H54 (cell line): ENCODE results near the gene MAPKAPK3.

ENCODE experiments used
- DNase-seq: peaks from one replicate; pipeline ENCODE4 v3.0.0; 2011; ENCODE audit warnings: low spot score, mixed read lengths; ENCODE audit not compliant: insufficient read length
- FAIRE-seq: peaks from 3 replicates; lab custom pipeline; 2011; peaks lifted over from hg19 to GRCh38; lab: Jason Lieb, UNC
- POLR2A ChIP-seq: IDR thresholded peaks from 2 replicates; pipeline ENCODE4 v1.6.1; 2011; ENCODE audit warnings: low read depth, mild to moderate bottlenecking, low read length

Gene MAPKAPK3

GRCh38 chr3:50599115-50599715, 17.7 kb upstream of the MAPKAPK3 start:
- FAIRE-seq (no peak), DNase-seq (no peak)
- TF ChIP-seq POLR2A = no peak

- no peak for FAIRE-seq
Observed at GRCh38 chr3:50599716-50600118, 17.2 kb upstream of the MAPKAPK3 start.

GRCh38 chr3:50600141-50600753, 16.7 kb upstream of the MAPKAPK3 start:
- DNase-seq = no peak
- TF ChIP-seq POLR2A = no peak
- no peak for FAIRE-seq

More at GRCh38 chr3:50599716-50600118, 17.2 kb upstream of the MAPKAPK3 start:
- no peak for TF ChIP-seq POLR2A
- no peak for DNase-seq

- DNase-seq (peak; percentile 84), FAIRE-seq (peak; percentile 55)
- TF ChIP-seq POLR2A = no peak
Observed at GRCh38 chr3:50600841-50601591, 15.9 kb upstream of the MAPKAPK3 start.

- TF ChIP-seq POLR2A = no peak
- FAIRE-seq (no peak), DNase-seq (no peak)
Observed at GRCh38 chr3:50602595-50603191, 14.3 kb upstream of the MAPKAPK3 start.

GRCh38 chr3:50603261-50604109, 13.5 kb upstream of the MAPKAPK3 start:
- no peak for TF ChIP-seq POLR2A
- no peak for DNase-seq
- no peak for FAIRE-seq

GRCh38 chr3:50604110-50604621, 12.8 kb upstream of the MAPKAPK3 start:
- no peak for TF ChIP-seq POLR2A

GRCh38 chr3:50604628-50605588, 12.0 kb upstream of the MAPKAPK3 start:
- TF ChIP-seq POLR2A = no peak
- no peak for DNase-seq
- FAIRE-seq = no peak

More at GRCh38 chr3:50604110-50604621, 12.8 kb upstream of the MAPKAPK3 start:
- DNase-seq = no peak
- FAIRE-seq = no peak

GRCh38 chr3:50605901-50606326, 11.0 kb upstream of the MAPKAPK3 start:
- FAIRE-seq (no peak), DNase-seq (no peak)
- no peak for TF ChIP-seq POLR2A

- DNase-seq = no peak
- no peak for TF ChIP-seq POLR2A
- FAIRE-seq = no peak
Observed at GRCh38 chr3:50606596-50606995, 10.4 kb upstream of the MAPKAPK3 start.

- DNase-seq (no peak), FAIRE-seq (no peak)
- TF ChIP-seq POLR2A = no peak
Observed at GRCh38 chr3:50607271-50608091, 9.5 kb upstream of the MAPKAPK3 start.
